Left ventricle myocardium superior (tissue), 1 donor: ENCODE results near the gene RAP1GDS1. TPM values are rescaled to one million over a fixed set of nuclear protein-coding genes. Genes with fewer than 3 reads are reported as not detected.

Source experiments
- total RNA-seq: library from RNA; stranded (reverse); fragmentation: NEBNext Ultra II Directional; extraction: Animal tissue kit (Norgen Biotek cat#: 25700); gene quantifications from one replicate; pipeline ENCODE4 v1.2.1, GENCODE V29; 2021
- donor health status: DM: no; HTN: yes; CAD: no; lungs with severe emphysema.

Gene RAP1GDS1
- total RNA-seq, 1 donor from 2014 or later = 10.5 TPM

Other genes starting within 250 kb of the RAP1GDS1 start
- gene STPG2, start 117.9 kb upstream of the RAP1GDS1 start, total RNA-seq = 0.15 TPM